Lower leg skin (tissue), 3 donors: ENCODE measurements around the gene EXOSC10.

Experiments
- CTCF ChIP-seq, 3 donors: fragments of 450-650 bp; IDR thresholded peaks; one replicate each; pipeline ENCODE4 v1.5.1; 2016; ENCODE audit warnings: antibody characterized with exemption in 3 of 3, mild to moderate bottlenecking in 3 of 3, moderate library complexity in 2 of 3
- POLR2A ChIP-seq, 2 donors: fragments of 450-650 bp; IDR thresholded peaks; one replicate each; pipeline ENCODE4 v1.6.1; 2016 to 2017; ENCODE audit warnings: antibody characterized with exemption in 2 of 2, mild to moderate bottlenecking in 1 of 2, moderate library complexity in 1 of 2

DNA sequence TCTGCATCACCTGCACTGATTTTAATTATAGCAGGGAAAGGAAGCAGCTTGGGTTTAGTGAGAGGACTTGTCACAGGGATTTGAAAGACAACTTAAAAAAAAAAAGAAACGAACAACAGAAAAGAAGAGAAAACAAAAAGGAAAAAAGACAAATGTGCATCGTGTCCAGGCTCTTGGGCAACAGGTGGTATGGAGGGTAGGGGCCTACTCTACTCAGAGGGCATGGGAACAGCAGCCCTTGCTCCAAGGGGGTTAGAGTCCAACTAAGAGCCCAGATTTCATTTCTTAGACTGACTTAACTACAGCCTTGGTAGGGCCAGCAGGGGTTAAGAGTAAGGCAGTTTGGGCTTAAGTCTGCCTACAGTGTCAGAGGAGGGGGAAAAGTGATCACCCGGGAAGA is 15.3 kb upstream of the EXOSC10 start:
- no peak for TF ChIP-seq POLR2A (IDR thresholded peaks at IDR 0.05)
- TF ChIP-seq CTCF (IDR thresholded peaks at IDR 0.05) = no peak
